ENCODE measurements around the gene SMURF1. TPM values are rescaled to one million over a fixed set of nuclear protein-coding genes. Genes with fewer than 3 reads are reported as not detected.

SMURF1 gene
- total RNA-seq, 1 donor from 2014 or later = 44.7 TPM

GRCh38 chr7:99190359-99191009 is 46.6 kb upstream of the SMURF1 start:
- TF ChIP-seq EZH2 (IDR thresholded peaks at IDR 0.05; ENCODE audit: insufficient read depth, low read length) = no peak
- no peak for TF ChIP-seq CTCF (IDR thresholded peaks at IDR 0.05; ENCODE audit: insufficient read depth, low read depth, low read length)
- DNase-seq (ENCODE audit: low read depth) (no peak), FAIRE-seq (no peak)
- Histone ChIP-seq H3K4me1 (ENCODE audit: insufficient read depth, low read length) (peaks cover 6% of the 10 kb centered on the region), H3K79me2 (ENCODE audit: insufficient read depth, low read length) (no peaks in the 10 kb centered on the region), H3K27ac (ENCODE audit: low read depth, low read length) (no peak overlapping the region), H2AFZ (ENCODE audit: low read depth, low read length) (no peak overlapping the region), H3K27me3 (ENCODE audit: insufficient read depth, low read length) (no peaks in the 10 kb centered on the region), H4K20me1 (ENCODE audit: insufficient read depth, low read length) (no peaks in the 10 kb centered on the region), H3K9ac (ENCODE audit: low read length) (no peak overlapping the region), H3K4me2 (ENCODE audit: low read length) (no peak overlapping the region), H3K36me3 (ENCODE audit: insufficient read depth, low read length) (no peaks in the 10 kb centered on the region), H3K4me3 (ENCODE audit: insufficient read depth, low read depth, low read length) (no peak overlapping the region), H3K9me3 (ENCODE audit: insufficient read depth, low read depth, low read length) (no peaks in the 10 kb centered on the region)
- peaks cover 3% of the 10 kb centered on the region for H3K27me3 Mint-ChIP-seq (ENCODE audit: low read depth, unreplicated experiment)
- H3K36me3 Mint-ChIP-seq (ENCODE audit: low read depth, unreplicated experiment) = peaks cover 3% of the 10 kb centered on the region
- no peak overlapping the region for H3K4me3 Mint-ChIP-seq (ENCODE audit: unreplicated experiment)
- H3K4me1 Mint-ChIP-seq (ENCODE audit: low read depth, unreplicated experiment) = no peaks in the 10 kb centered on the region
- H3K9me3 Mint-ChIP-seq (ENCODE audit: unreplicated experiment) = peaks cover 1% of the 10 kb centered on the region
- no peak overlapping the region for H3K27ac Mint-ChIP-seq (ENCODE audit: unreplicated experiment)

- no peak overlapping the region for H3K27ac Mint-ChIP-seq (ENCODE audit: unreplicated experiment)
- H3K36me3 Mint-ChIP-seq (ENCODE audit: low read depth, unreplicated experiment) = peaks cover 3% of the 10 kb centered on the region
- no peaks in the 10 kb centered on the region for H3K27me3 ChIP-seq (ENCODE audit: insufficient read depth, low read length)
- DNase-seq (ENCODE audit: low read depth) (no peak), FAIRE-seq (no peak)
- no peaks in the 10 kb centered on the region for H3K9me3 ChIP-seq (ENCODE audit: insufficient read depth, low read depth, low read length)
- H3K4me3 ChIP-seq (ENCODE audit: insufficient read depth, low read depth, low read length) = no peak overlapping the region
- H4K20me1 ChIP-seq (ENCODE audit: insufficient read depth, low read length) = no peaks in the 10 kb centered on the region
- no peaks in the 10 kb centered on the region for H3K79me2 ChIP-seq (ENCODE audit: insufficient read depth, low read length)
- TF ChIP-seq CTCF (IDR thresholded peaks at IDR 0.05; ENCODE audit: insufficient read depth, low read depth, low read length) = no peak
- TF ChIP-seq EZH2 (IDR thresholded peaks at IDR 0.05; ENCODE audit: insufficient read depth, low read length) = no peak
- H3K9ac ChIP-seq (ENCODE audit: low read length) = no peak overlapping the region
- H3K36me3 ChIP-seq (ENCODE audit: insufficient read depth, low read length) = no peaks in the 10 kb centered on the region
- H2AFZ ChIP-seq (ENCODE audit: low read depth, low read length) = no peak overlapping the region
- H3K27me3 Mint-ChIP-seq (ENCODE audit: low read depth, unreplicated experiment) = peaks cover 3% of the 10 kb centered on the region
- peaks cover 1% of the 10 kb centered on the region for H3K9me3 Mint-ChIP-seq (ENCODE audit: unreplicated experiment)
- H3K4me1 ChIP-seq (ENCODE audit: insufficient read depth, low read length) = peaks cover 6% of the 10 kb centered on the region
- H3K4me2 ChIP-seq (ENCODE audit: low read length) = no peak overlapping the region
- no peak overlapping the region for H3K27ac ChIP-seq (ENCODE audit: low read depth, low read length)
- no peaks in the 10 kb centered on the region for H3K4me1 Mint-ChIP-seq (ENCODE audit: low read depth, unreplicated experiment)
- no peak overlapping the region for H3K4me3 Mint-ChIP-seq (ENCODE audit: unreplicated experiment)
Observed at GRCh38 chr7:99189222-99189621, 45.3 kb upstream of the SMURF1 start.

DNA sequence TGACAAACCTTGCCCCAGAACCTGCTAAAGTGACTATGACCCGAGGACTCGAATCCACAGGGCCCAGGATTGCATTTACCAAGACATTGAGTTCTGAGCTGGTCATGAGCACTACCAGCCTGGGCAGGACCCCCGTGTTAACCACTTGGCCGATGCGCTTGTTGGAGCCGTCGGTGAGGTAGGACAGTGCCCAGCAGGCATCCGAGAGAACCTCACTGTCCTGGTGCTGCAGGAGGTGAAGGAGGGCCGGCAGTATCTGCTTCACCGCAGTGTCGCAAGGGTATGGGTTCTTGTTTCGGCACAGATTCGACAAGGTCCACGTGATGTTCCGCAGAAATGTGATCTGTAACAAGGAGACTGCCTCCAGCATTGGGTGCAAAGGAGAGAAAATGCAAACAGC is 44.3 kb upstream of the SMURF1 start:
- Histone ChIP-seq H3K79me2 (ENCODE audit: insufficient read depth, low read length) (no peaks in the 10 kb centered on the region), H3K4me1 (ENCODE audit: insufficient read depth, low read length) (peaks cover 1% of the 10 kb centered on the region), H3K9me3 (ENCODE audit: insufficient read depth, low read depth, low read length) (no peaks in the 10 kb centered on the region), H4K20me1 (ENCODE audit: insufficient read depth, low read length) (no peaks in the 10 kb centered on the region), H2AFZ (ENCODE audit: low read depth, low read length) (no peak overlapping the region), H3K36me3 (ENCODE audit: insufficient read depth, low read length) (no peaks in the 10 kb centered on the region), H3K4me2 (ENCODE audit: low read length) (no peak overlapping the region), H3K9ac (ENCODE audit: low read length) (no peak overlapping the region), H3K27ac (ENCODE audit: low read depth, low read length) (no peak overlapping the region), H3K27me3 (ENCODE audit: insufficient read depth, low read length) (no peaks in the 10 kb centered on the region), H3K4me3 (ENCODE audit: insufficient read depth, low read depth, low read length) (no peak overlapping the region)
- DNase-seq (ENCODE audit: low read depth) = no peak
- Mint-ChIP-seq H3K4me3 (ENCODE audit: unreplicated experiment) (no peak overlapping the region), H3K36me3 (ENCODE audit: low read depth, unreplicated experiment) (peaks cover 3% of the 10 kb centered on the region), H3K9me3 (ENCODE audit: unreplicated experiment) (peaks cover 1% of the 10 kb centered on the region), H3K4me1 (ENCODE audit: low read depth, unreplicated experiment) (no peaks in the 10 kb centered on the region), H3K27ac (ENCODE audit: unreplicated experiment) (no peak overlapping the region), H3K27me3 (ENCODE audit: low read depth, unreplicated experiment) (peaks cover 7% of the 10 kb centered on the region)
- no peak for TF ChIP-seq CTCF (IDR thresholded peaks at IDR 0.05; ENCODE audit: insufficient read depth, low read depth, low read length)
- no peak for TF ChIP-seq EZH2 (IDR thresholded peaks at IDR 0.05; ENCODE audit: insufficient read depth, low read length)
- FAIRE-seq = no peak
